Measurements from ENCODE around the gene PAK4. TPM values are rescaled to one million over a fixed set of nuclear protein-coding genes. Genes with fewer than 3 reads are reported as not detected.

PAK4 gene
- total and polyA plus RNA-seq, 2 of the 13 experiments (the other 11 are each of a cell fraction or from before 2014, with no cell fraction given): 9.5 to 17.8 TPM

DNA sequence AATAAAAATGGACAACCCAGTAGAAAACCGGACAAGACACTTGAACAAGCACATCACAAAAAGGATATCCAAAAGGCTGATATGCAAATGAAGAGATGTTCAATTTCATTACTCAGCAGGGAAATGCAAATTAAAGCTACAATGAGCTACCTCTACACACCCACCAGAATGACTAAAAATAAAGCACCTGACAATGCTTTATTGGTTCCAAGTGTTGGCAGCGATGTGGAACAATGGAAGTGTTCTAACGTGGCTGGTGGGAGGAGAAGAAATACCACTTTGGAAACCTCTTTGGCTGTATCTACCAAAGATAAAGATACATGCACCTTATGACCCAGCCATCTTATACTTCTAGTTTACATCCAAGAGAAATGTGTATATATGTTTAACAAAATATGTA lies 45.2 kb upstream of the PAK4 start:
- Histone ChIP-seq H3K27me3 (ENCODE audit: control insufficient read depth in 1 of 2, insufficient read depth in 2 of 2, low read length in 2 of 2) (peaks cover 3 to 26% of the 10 kb centered on the region in 2 experiments), H3K9ac (ENCODE audit: insufficient read depth, low read depth, low read length) (no peak overlapping the region), H3K79me2 (ENCODE audit: insufficient read depth, low read length) (no peaks in the 10 kb centered on the region), H2AFZ (ENCODE audit: low read length) (no peak overlapping the region), H3K4me3 (replicated peaks in 1 of 3; ENCODE audit: insufficient read depth in 1 of 3, low read depth in 2 of 3, low read length in 3 of 3) (no peak overlapping the region), H4K20me1 (ENCODE audit: insufficient read depth, low read length) (no peaks in the 10 kb centered on the region), H3K36me3 (replicated peaks in 1 of 2; ENCODE audit: control insufficient read depth in 1 of 2, insufficient read depth in 2 of 2, low read length in 2 of 2) (no peaks in the 10 kb centered on the region), H3K9me3 (ENCODE audit: low read length) (no peaks in the 10 kb centered on the region), H3K4me2 (ENCODE audit: low read depth, low read length) (no peak overlapping the region), H3K27ac (ENCODE audit: extremely low read length, insufficient read depth, low read length) (no peak overlapping the region), H3K4me1 (ENCODE audit: insufficient read depth, low read length) (no peaks in the 10 kb centered on the region)
- 32% methylated on average over 3 of the region's 3 CpGs for WGBS (ENCODE audit: low lambda C conversion rate)
- no peak for DNase-seq (ENCODE audit: low spot score)
- intact Hi-C loops (cut with micrococcal nuclease; ENCODE audit: unreplicated experiment) (no loop called here), in situ Hi-C loops (cut with HindIII; ENCODE audit: extremely low pct_ligation_motif_present, low pct_unique_long_range_greater_than_20kb) (no loop called here)
- CTCF ChIA-PET (ENCODE audit: low intra/inter-chr PET ratio, low total read pairs): no interaction called here
- FAIRE-seq: no peak
- POLR2A ChIA-PET: no interaction called here
- no peak for ATAC-seq
- TF ChIP-seq HDAC1 (CRISPR knock-in tag; IDR thresholded peaks at IDR 0.05): no peak
- no peak for TF ChIP-seq SYNCRIP (IDR thresholded peaks at IDR 0.05; ENCODE audit: insufficient read depth, low read depth, low read length)
- no peak for TF ChIP-seq BRCA1 (CRISPR knock-in tag; IDR thresholded peaks at IDR 0.05)
- TF ChIP-seq ZSCAN30 (CRISPR knock-in tag; IDR thresholded peaks at IDR 0.05): no peak
- no peak for TF ChIP-seq GATAD2A (CRISPR knock-in tag; IDR thresholded peaks at IDR 0.05)
- TF ChIP-seq SRSF9 (IDR thresholded peaks at IDR 0.05; ENCODE audit: borderline replicate concordance, insufficient read depth, low read depth, low read length, poor library complexity, severe bottlenecking): no peak
- TF ChIP-seq TIGD3 (CRISPR knock-in tag; IDR thresholded peaks at IDR 0.05; ENCODE audit: borderline replicate concordance): no peak
- no peak for TF ChIP-seq FOXM1 (CRISPR knock-in tag; IDR thresholded peaks at IDR 0.05)
- no peak for TF ChIP-seq MXD3 (CRISPR knock-in tag; IDR thresholded peaks at IDR 0.05)
- BruUV-seq (replicated peaks): no TSS peak

All from HepG2 (cell line).